Breast epithelium (tissue), 4 donors: ENCODE data around the gene TNS4. TPM values are rescaled to one million over a fixed set of nuclear protein-coding genes. Genes with fewer than 3 reads are reported as not detected.

Experiments
- DNase-seq, 2 donors: peaks; one replicate each; pipeline ENCODE4 v3.0.0-alpha.2; 2019; ENCODE audit warnings: low spot score in 2 of 2
- H3K27ac ChIP-seq, 2 donors: fragments of 200-600 bp; sonication (generic) in 1 of 2; one replicate each; pipeline ENCODE4 v1.5.1; 2016 to 2019; ENCODE audit warnings: mild to moderate bottlenecking in 1 of 2
- H3K27me3 ChIP-seq, 2 donors: fragments of 200-600 bp; sonication (generic) in 1 of 2; one replicate each; pipeline versions ENCODE4 v1.5.1 to v1.6.0; 2017 to 2019; ENCODE audit warnings: control low read depth in 1 of 2, mild to moderate bottlenecking in 1 of 2
- H3K36me3 ChIP-seq: fragments of 200-600 bp; one replicate; pipeline ENCODE4 v1.5.1; 2019
- H3K4me1 ChIP-seq, 2 donors: fragments of 200-600 bp; sonication (generic); one replicate each; pipeline ENCODE4 v1.5.1; 2016 to 2019; ENCODE audit warnings: control low read depth in 1 of 2
- H3K4me3 ChIP-seq, 3 donors: fragments of 200-600 bp; sonication (generic); 1 replicate in 2 of 3; 2 replicates in 1 of 3; pipeline ENCODE4 v1.5.1; 2016 to 2019; ENCODE audit warnings: mild to moderate bottlenecking in 3 of 3, moderate library complexity in 2 of 3
- H3K9me3 ChIP-seq, 2 donors: fragments of 200-600 bp; sonication (generic) in 1 of 2; one replicate each; pipeline ENCODE4 v1.5.1; 2016 to 2019; ENCODE audit warnings: control low read depth in 1 of 2
- POLR2A ChIP-seq: fragments of 450-650 bp; IDR thresholded peaks from one replicate; pipeline ENCODE4 v1.6.1; 2016; ENCODE audit warnings: antibody characterized with exemption, mild to moderate bottlenecking, moderate library complexity
- POLR2AphosphoS5 ChIP-seq, 3 donors: sonication (generic); formaldehyde crosslinking; IDR thresholded peaks; one replicate each; pipeline ENCODE4 v1.6.1; 2017; ENCODE audit warnings: antibody characterized with exemption in 3 of 3
- intact Hi-C: fragments of 100-400 bp; cut with DNase I; formaldehyde crosslinking; loops from one replicate; pipeline ENCODE4 v1.15.1; 2023; ENCODE audit warnings: low total_unique reads
- total RNA-seq, 3 donors: library from RNA; depleted of rRNA; stranded (reverse); fragments of >200 nt; gene quantifications; one replicate each; pipeline ENCODE4 v1.1.0, GENCODE V29; 2016
- TF ChIP-seq, protein P1 (sequence below), 3 donors: fragments of 450-650 bp; IDR thresholded peaks; one replicate each; pipeline ENCODE4 v1.5.1; 2016 to 2017; ENCODE audit warnings: antibody characterized with exemption in 3 of 3, mild to moderate bottlenecking in 3 of 3, moderate library complexity in 3 of 3

The TNS4 gene
- total RNA-seq, 3 donors from 2014 or later = 30.5 to 52.2 TPM; not detected in 1

DNA sequence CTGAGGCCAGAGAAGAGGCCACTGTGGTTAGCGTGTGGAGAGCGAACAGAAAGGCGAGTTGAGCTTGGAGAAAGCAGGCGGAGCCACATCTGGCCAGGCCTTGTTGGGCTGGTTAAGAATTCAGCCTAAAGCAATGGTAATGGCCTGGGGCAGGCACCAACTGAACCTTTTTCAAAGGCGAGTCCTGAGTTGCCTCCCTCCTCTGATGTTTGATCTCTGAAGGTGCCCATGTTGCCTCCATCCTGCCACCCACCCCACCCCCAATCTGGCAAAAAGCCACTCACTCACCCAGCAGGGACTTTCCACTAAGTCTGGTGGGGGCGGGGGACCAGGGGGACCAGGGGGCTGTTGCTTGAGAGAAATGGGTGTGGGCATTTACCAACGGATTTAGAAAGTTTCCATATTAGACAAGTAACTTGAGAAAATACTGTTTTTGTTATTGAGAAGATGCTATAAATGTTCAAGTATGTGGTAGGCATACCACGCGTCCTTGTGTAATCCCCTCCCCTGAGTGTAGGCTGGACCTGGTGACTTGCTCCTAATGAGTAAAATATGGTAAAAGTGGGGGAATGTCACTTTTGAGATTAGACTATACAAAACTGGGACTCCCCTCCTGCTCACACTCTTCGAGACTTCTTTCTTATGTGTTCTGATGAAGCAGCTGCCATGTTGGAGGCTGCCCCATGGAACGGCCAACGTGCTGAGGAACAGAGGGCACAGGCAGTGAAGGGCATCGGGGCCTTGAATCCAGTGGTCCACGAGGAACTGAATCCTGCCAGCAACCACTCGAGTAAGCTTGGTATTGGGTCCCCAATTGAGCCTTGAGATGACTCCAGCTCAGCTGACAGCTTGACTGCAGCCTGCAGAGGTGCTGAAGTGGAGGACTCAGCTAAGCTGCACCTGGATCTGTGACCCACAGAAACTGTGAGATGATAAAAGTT lies 29.9 kb upstream of the TNS4 start:
- peaks cover 7 to 26% of the 10 kb centered on the region in 2 donors for H3K4me1 ChIP-seq
- peak overlapping the region; percentile 96 to 100 for H3K27ac ChIP-seq
- H3K4me3 ChIP-seq = no peak overlapping the region
- no peak for TF ChIP-seq POLR2A
- TF ChIP-seq, protein P1, sequence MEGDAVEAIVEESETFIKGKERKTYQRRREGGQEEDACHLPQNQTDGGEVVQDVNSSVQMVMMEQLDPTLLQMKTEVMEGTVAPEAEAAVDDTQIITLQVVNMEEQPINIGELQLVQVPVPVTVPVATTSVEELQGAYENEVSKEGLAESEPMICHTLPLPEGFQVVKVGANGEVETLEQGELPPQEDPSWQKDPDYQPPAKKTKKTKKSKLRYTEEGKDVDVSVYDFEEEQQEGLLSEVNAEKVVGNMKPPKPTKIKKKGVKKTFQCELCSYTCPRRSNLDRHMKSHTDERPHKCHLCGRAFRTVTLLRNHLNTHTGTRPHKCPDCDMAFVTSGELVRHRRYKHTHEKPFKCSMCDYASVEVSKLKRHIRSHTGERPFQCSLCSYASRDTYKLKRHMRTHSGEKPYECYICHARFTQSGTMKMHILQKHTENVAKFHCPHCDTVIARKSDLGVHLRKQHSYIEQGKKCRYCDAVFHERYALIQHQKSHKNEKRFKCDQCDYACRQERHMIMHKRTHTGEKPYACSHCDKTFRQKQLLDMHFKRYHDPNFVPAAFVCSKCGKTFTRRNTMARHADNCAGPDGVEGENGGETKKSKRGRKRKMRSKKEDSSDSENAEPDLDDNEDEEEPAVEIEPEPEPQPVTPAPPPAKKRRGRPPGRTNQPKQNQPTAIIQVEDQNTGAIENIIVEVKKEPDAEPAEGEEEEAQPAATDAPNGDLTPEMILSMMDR (IDR thresholded peaks at IDR 0.05) = no peak
- TF ChIP-seq POLR2AphosphoS5 (IDR thresholded peaks at IDR 0.05) = no peak
- intact Hi-C loops = no loop called here
- no peaks in the 10 kb centered on the region for H3K27me3 ChIP-seq
- DNase-seq = peak in 1 of 2 donors; percentile 49
- H3K9me3 ChIP-seq = no peaks in the 10 kb centered on the region
- no peaks in the 10 kb centered on the region for H3K36me3 ChIP-seq

DNA sequence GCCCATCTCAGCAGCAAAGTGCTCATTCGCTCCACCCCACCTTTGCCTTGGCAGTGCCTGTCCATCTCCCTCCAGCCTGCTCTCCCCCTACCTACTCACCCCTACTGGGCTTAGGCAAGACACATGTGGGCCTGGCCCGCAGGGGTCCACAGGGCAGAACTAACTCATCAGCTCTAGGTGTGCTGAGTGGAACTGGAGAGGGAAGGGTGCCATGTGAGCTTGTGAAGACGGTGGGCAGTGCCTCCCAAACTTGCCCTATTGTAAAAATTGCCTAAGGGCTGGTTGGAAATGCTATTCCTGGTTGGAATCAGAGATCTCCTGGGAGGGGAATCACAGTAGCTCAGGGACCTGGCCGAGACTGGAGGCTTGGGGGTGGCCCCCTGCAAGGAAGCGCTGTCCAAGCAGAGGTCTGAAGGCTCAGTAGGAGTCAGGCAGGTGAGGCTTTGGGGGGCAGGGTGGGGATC lies 29.1 kb upstream of the TNS4 start:
- H3K4me3 ChIP-seq = no peak overlapping the region
- peaks cover 0 to 22% of the 10 kb centered on the region in 2 donors for H3K4me1 ChIP-seq
- H3K9me3 ChIP-seq = no peaks in the 10 kb centered on the region
- H3K27ac ChIP-seq = peak overlapping the region; percentile 96 to 100
- no peak for DNase-seq
- intact Hi-C loops = no loop called here
- no peak for TF ChIP-seq POLR2AphosphoS5 (IDR thresholded peaks at IDR 0.05)
- TF ChIP-seq POLR2A = no peak
- TF ChIP-seq, protein P1 (IDR thresholded peaks at IDR 0.05) = no peak
- no peaks in the 10 kb centered on the region for H3K36me3 ChIP-seq
- no peaks in the 10 kb centered on the region for H3K27me3 ChIP-seq

DNA sequence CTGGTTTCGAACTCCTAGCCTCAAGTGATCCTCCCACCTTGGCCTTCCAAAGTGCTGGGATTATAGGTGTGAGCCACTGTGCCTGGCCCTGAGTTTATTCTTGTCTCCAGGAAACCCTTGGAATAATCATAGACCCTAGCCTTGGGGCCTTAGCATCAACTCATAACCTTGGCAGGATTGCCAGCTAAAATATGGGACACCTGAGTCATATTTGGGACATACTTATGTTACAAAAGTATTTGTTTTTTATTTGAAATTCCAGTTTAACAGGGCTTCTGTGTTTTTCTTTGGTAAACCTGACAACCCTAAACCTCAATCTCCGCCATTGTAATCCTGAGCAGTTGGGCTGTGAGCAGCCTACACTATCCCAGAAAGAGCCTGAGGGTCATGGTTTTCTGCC lies 28.6 kb upstream of the TNS4 start:
- peak overlapping the region; percentile 96 to 100 for H3K27ac ChIP-seq
- H3K36me3 ChIP-seq = no peaks in the 10 kb centered on the region
- H3K4me3 ChIP-seq = no peak overlapping the region
- intact Hi-C loops = no loop called here
- no peak for TF ChIP-seq POLR2A
- no peak for TF ChIP-seq POLR2AphosphoS5 (IDR thresholded peaks at IDR 0.05)
- TF ChIP-seq, protein P1 (IDR thresholded peaks at IDR 0.05) = no peak
- H3K9me3 ChIP-seq = no peaks in the 10 kb centered on the region
- no peaks in the 10 kb centered on the region for H3K27me3 ChIP-seq
- peak in 1 of 2 donors; percentile 24 for DNase-seq
- peaks cover 0 to 22% of the 10 kb centered on the region in 2 donors for H3K4me1 ChIP-seq

DNA sequence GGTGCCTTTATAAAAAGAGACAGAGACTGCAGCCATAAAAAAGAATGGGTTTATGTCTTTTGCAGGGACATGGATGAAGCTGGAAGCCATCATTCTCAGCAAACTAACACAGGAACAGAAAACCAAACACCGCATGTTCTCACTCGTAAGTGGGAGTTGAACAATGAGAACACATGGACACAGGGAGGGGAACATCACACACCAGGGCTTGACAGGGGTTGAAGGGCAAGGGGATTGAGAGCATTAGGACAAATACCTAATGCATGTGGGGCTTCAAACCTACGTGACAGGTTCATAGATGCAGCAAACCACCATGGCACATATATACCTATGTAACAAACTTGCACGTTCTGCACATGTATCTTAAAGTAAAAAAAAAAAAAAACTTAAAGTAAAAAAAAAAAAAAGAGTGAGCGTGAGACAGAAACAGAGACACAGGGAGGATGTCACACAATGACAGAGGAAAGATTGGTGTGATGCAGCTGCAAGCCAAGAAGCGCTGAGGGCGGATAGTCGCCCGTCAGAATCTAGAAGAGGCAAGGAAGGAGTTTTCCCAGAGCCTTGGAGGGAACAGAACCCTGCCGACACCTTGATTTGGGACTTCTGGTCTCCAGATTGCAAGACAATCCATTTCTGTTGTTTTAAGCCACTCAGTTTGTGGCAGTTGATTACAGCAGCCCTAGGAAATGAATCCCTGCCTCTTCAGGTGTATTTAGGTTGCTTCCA lies 27.4 kb upstream of the TNS4 start:
- intact Hi-C loops = no loop called here
- H3K27ac ChIP-seq = peak overlapping the region in 1 of 2 donors; percentile 1
- H3K4me1 ChIP-seq = peaks cover 0 to 22% of the 10 kb centered on the region in 2 donors
- H3K27me3 ChIP-seq = no peaks in the 10 kb centered on the region
- no peaks in the 10 kb centered on the region for H3K36me3 ChIP-seq
- no peaks in the 10 kb centered on the region for H3K9me3 ChIP-seq
- no peak overlapping the region for H3K4me3 ChIP-seq
- no peak for TF ChIP-seq POLR2A
- TF ChIP-seq POLR2AphosphoS5 (IDR thresholded peaks at IDR 0.05) = no peak
- TF ChIP-seq, protein P1 (IDR thresholded peaks at IDR 0.05) = no peak
- peak in 1 of 2 donors; percentile 5 for DNase-seq
